B cell (primary cell): ENCODE data around the gene KYNU. TPM values are rescaled to one million over a fixed set of nuclear protein-coding genes. Genes with fewer than 3 reads are reported as not detected.

Source experiments
- ATAC-seq: fragments of 200-7000 bp; cut with Tn5 transposase; one replicate; pipeline ENCODE4 v1.10.0; 2021; ENCODE audit warnings: low read depth, mild to moderate bottlenecking, moderate number of reproducible peaks, moderate library complexity
- CTCF ChIA-PET: fragments of 350-600 bp; sonication (Branson Sonifier 250); formaldehyde crosslinking; loops from one replicate; lab custom pipeline; 2021; ENCODE audit warnings: antibody characterized with exemption, inconsistent platforms; lab: Charles Lee
- POLR2A ChIA-PET: fragments of 350-600 bp; sonication (Branson Sonifier 250); formaldehyde crosslinking; loops from one replicate; lab custom pipeline; 2021; ENCODE audit warnings: antibody characterized with exemption; lab: Charles Lee
- DNase-seq: peaks from one replicate; pipeline ENCODE4 v3.0.0; 2013
- H2AFZ ChIP-seq: 2 replicates; pipeline ENCODE4 v1.6.1; 2012; ENCODE audit warnings: mild to moderate bottlenecking, low read depth, low read length; ENCODE audit not compliant: insufficient read depth, poor library complexity, severe bottlenecking
- H3K27ac ChIP-seq, 2 donors: 1 replicate in 1 of 2; 2 replicates in 1 of 2; pipeline ENCODE4 v1.5.1; 2012 to 2013; ENCODE audit warnings: low read length in 2 of 2, mild to moderate bottlenecking in 2 of 2, moderate library complexity in 1 of 2
- H3K27me3 ChIP-seq, 4 experiments: fragments of 200-600 bp in 1 of 4; sonication (generic) in 1 of 4; replicated peaks in 1 of 4; 1 replicate in 2 of 4; 2 replicates in 2 of 4; pipeline versions ENCODE4 v1.6.1 to v1.7.0; 2013 to 2016; ENCODE audit warnings: low read length in 3 of 4, mild to moderate bottlenecking in 2 of 4, mixed read lengths in 1 of 4, moderate library complexity in 1 of 4; ENCODE audit not compliant: insufficient read depth in 4 of 4, control insufficient read depth in 3 of 4; ENCODE audit errors: control extremely low read depth in 1 of 4
- H3K36me3 ChIP-seq, 2 experiments: replicated peaks in 1 of 2; 1 replicate in 1 of 2; 2 replicates in 1 of 2; pipeline versions ENCODE4 v1.6.1 to v1.7.1; 2013; ENCODE audit warnings: low read length in 1 of 2; ENCODE audit not compliant: insufficient read depth in 2 of 2, control insufficient read depth in 1 of 2; ENCODE audit errors: control extremely low read depth in 1 of 2, extremely low read depth in 1 of 2
- H3K4me1 ChIP-seq, 2 donors: fragments of 200-600 bp in 1 of 2; sonication (generic) in 1 of 2; 1 replicate in 1 of 2; 2 replicates in 1 of 2; pipeline versions ENCODE4 v1.5.1 to v1.6.1; 2013 to 2017; ENCODE audit warnings: low read length in 2 of 2; ENCODE audit not compliant: control insufficient read depth in 2 of 2, insufficient read depth in 2 of 2
- H3K4me2 ChIP-seq: replicated peaks from 2 replicates; pipeline ENCODE3; 2012; ENCODE audit warnings: mild to moderate bottlenecking, low read depth, low read length; ENCODE audit not compliant: poor library complexity, severe bottlenecking
- H3K4me3 ChIP-seq, 5 experiments: fragments of 200-600 bp in 1 of 5; sonication (generic) in 1 of 5; 1 replicate in 3 of 5; 2 replicates in 2 of 5; pipeline versions ENCODE4 v1.5.1 to v1.7.0; 2011 to 2016; ENCODE audit warnings: low read length in 4 of 5, mild to moderate bottlenecking in 4 of 5, low read depth in 2 of 5, control low read depth in 1 of 5, moderate library complexity in 1 of 5; ENCODE audit not compliant: insufficient read depth in 1 of 5; ENCODE audit errors: control extremely low read depth in 1 of 5, extremely low read depth in 1 of 5
- H3K79me2 ChIP-seq: fragments of 200-600 bp; sonication (generic); one replicate; pipeline ENCODE4 v1.6.0; 2016; ENCODE audit warnings: low read length; ENCODE audit not compliant: control insufficient read depth, insufficient read depth
- H3K9ac ChIP-seq: fragments of 200-600 bp; sonication (generic); 2 replicates; pipeline ENCODE4 v1.6.1; 2017; ENCODE audit warnings: mild to moderate bottlenecking, low read length, moderate library complexity
- H3K9me3 ChIP-seq, 3 donors: one replicate each; pipeline versions ENCODE4 v1.6.1 to v1.7.1; 2013; ENCODE audit warnings: low read length in 2 of 3; ENCODE audit not compliant: control insufficient read depth in 2 of 3, insufficient read depth in 1 of 3; ENCODE audit errors: control extremely low read depth in 1 of 3
- H4K20me1 ChIP-seq: 2 replicates; pipeline ENCODE4 v1.6.0; 2012; ENCODE audit warnings: mild to moderate bottlenecking, low read length; ENCODE audit not compliant: insufficient read depth, control insufficient read depth, poor library complexity, severe bottlenecking
- H3K27ac Mint-ChIP-seq: one replicate; pipeline ENCODE4 v1.8.0; 2021; ENCODE audit warnings: mixed read lengths
- H3K27me3 Mint-ChIP-seq: one replicate; pipeline ENCODE4 v1.8.0; 2021; ENCODE audit warnings: mixed read lengths
- H3K4me1 Mint-ChIP-seq: one replicate; pipeline ENCODE4 v1.8.0; 2021; ENCODE audit warnings: mixed read lengths
- H3K4me3 Mint-ChIP-seq: one replicate; pipeline ENCODE4 v1.8.0; 2021; ENCODE audit warnings: mixed read lengths
- H3K9me3 Mint-ChIP-seq: one replicate; pipeline ENCODE4 v1.8.0; 2022; ENCODE audit warnings: mixed read lengths; ENCODE audit not compliant: insufficient read depth
- EZH2 ChIP-seq: IDR thresholded peaks from 2 replicates; pipeline ENCODE4 v1.6.1; 2012; ENCODE audit warnings: borderline replicate concordance, low read depth, mild to moderate bottlenecking, moderate library complexity, low read length; ENCODE audit not compliant: insufficient read depth, poor library complexity, severe bottlenecking
- WGBS: methylation state at CpG from one replicate; pipeline ENCODE4 v1.1.5; 2013; ENCODE audit warnings: missing lambda C conversion rate; ENCODE audit not compliant: insufficient coverage; 5-methylcytosine and 5-hydroxymethylcytosine counted together
- intact Hi-C: fragments of 100-400 bp; cut with micrococcal nuclease; formaldehyde crosslinking; loops from one replicate; pipeline ENCODE4 v1.10.0; 2022
- polyA plus RNA-seq: library from polyadenylated mRNA; depleted of rRNA; stranded (reverse); fragments of >200 nt; gene quantifications from 2 replicates; pipeline ENCODE4 v1.2.3, GENCODE V29; 2012
- total RNA-seq, 2 donors: library from RNA; stranded (reverse); fragments of 120-200 nt in 1 of 2; gene quantifications; 1 replicate in 1 of 2; 2 replicates in 1 of 2; pipeline versions ENCODE4 v1.2.3 to v1.2.4, GENCODE V29; 2013 to 2022
- TF ChIP-seq, protein P1 (sequence below): fragments of 200-600 bp; IDR thresholded peaks from one replicate; pipeline ENCODE4 v1.8.0; 2022; ENCODE audit warnings: antibody characterized with exemption, mild to moderate bottlenecking

KYNU gene
- total and polyA plus RNA-seq, 2 donors (not counting 1 experiment from before 2014, with no cell fraction given) = 14.5 to 46.2 TPM

DNA sequence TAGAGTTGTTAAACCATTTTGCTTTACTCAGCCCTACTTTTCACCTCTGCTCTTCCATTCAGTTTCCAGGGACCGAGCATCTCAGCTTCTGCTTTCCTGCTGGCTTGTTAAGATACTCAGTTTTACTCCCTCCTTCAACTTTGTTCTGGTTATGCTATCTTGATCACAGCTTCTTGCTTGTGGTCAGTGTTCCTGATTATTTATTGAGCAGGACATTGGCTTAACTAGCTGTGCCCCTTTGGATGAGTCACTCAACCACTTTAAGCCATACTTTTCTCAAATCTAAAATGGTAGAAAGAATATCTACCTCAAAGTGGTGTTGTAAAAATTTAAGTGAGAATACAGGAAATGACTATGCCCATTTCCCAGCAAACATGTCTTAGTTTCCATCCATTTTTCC lies 124.0 kb downstream of the KYNU start:
- no peak overlapping the region for H2AFZ ChIP-seq
- Mint-ChIP-seq H3K27me3 (no peaks in the 10 kb centered on the region), H3K4me3 (no peak overlapping the region), H3K4me1 (no peaks in the 10 kb centered on the region), H3K9me3 (peaks cover 3% of the 10 kb centered on the region), H3K27ac (no peak overlapping the region)
- H4K20me1 ChIP-seq = no peaks in the 10 kb centered on the region
- H3K36me3 ChIP-seq = peaks cover 0 to 11% of the 10 kb centered on the region in 2 experiments
- H3K4me3 ChIP-seq = no peak overlapping the region
- peaks cover 0 to 6% (median 0%) of the 10 kb centered on the region in 3 donors for H3K9me3 ChIP-seq
- DNase-seq (no peak), ATAC-seq (no peak)
- no peak overlapping the region for H3K9ac ChIP-seq
- no peak overlapping the region for H3K27ac ChIP-seq
- no peaks in the 10 kb centered on the region for H3K4me1 ChIP-seq
- no peaks in the 10 kb centered on the region for H3K27me3 ChIP-seq
- no CpG with 5 or more reads among the region's 1 CpG for WGBS
- POLR2A ChIA-PET = no interaction called here
- no peaks in the 10 kb centered on the region for H3K79me2 ChIP-seq
- TF ChIP-seq, protein P1, sequence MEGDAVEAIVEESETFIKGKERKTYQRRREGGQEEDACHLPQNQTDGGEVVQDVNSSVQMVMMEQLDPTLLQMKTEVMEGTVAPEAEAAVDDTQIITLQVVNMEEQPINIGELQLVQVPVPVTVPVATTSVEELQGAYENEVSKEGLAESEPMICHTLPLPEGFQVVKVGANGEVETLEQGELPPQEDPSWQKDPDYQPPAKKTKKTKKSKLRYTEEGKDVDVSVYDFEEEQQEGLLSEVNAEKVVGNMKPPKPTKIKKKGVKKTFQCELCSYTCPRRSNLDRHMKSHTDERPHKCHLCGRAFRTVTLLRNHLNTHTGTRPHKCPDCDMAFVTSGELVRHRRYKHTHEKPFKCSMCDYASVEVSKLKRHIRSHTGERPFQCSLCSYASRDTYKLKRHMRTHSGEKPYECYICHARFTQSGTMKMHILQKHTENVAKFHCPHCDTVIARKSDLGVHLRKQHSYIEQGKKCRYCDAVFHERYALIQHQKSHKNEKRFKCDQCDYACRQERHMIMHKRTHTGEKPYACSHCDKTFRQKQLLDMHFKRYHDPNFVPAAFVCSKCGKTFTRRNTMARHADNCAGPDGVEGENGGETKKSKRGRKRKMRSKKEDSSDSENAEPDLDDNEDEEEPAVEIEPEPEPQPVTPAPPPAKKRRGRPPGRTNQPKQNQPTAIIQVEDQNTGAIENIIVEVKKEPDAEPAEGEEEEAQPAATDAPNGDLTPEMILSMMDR = no peak
- TF ChIP-seq EZH2 = no peak
- CTCF ChIA-PET = interaction anchor here (0.9 to 1.3 kb wide), 2 partner anchors 12 to 283 kb away, joined by 4 to 5 read pairs; no protein-coding TSS in a partner anchor
- no peak overlapping the region for H3K4me2 ChIP-seq
- intact Hi-C loops = no loop called here

- H3K4me3 ChIP-seq = no peak overlapping the region
- ChIA-PET POLR2A (no interaction called here), CTCF (no interaction called here)
- DNase-seq = no peak
- Mint-ChIP-seq H3K4me3 (no peak overlapping the region), H3K9me3 (peaks cover 7% of the 10 kb centered on the region), H3K4me1 (peaks cover 22% of the 10 kb centered on the region), H3K27ac (peak overlapping the region; percentile 29), H3K27me3 (no peaks in the 10 kb centered on the region)
- H3K36me3 ChIP-seq = no peaks in the 10 kb centered on the region
- no peaks in the 10 kb centered on the region for H3K4me1 ChIP-seq
- WGBS = 50% methylated on average over 1 of the region's 4 CpGs
- no peak for ATAC-seq
- peak overlapping the region in 1 of 2 donors; percentile 3 for H3K27ac ChIP-seq
- no peaks in the 10 kb centered on the region for H4K20me1 ChIP-seq
- no peak overlapping the region for H2AFZ ChIP-seq
- H3K9me3 ChIP-seq = peaks cover 0 to 2% (median 0%) of the 10 kb centered on the region in 3 donors
- H3K4me2 ChIP-seq = no peak overlapping the region
- intact Hi-C loops = no loop called here
- H3K79me2 ChIP-seq = peaks cover 3% of the 10 kb centered on the region
- H3K27me3 ChIP-seq = no peaks in the 10 kb centered on the region
- H3K9ac ChIP-seq = no peak overlapping the region
- TF ChIP-seq, protein P1 = no peak
- no peak for TF ChIP-seq EZH2
These were observed 138.2 kb downstream of the KYNU start for GRCh38 chr2:143015656-143016055.
